ENCODE results near the gene FBXO38.

Gene FBXO38

DNA sequence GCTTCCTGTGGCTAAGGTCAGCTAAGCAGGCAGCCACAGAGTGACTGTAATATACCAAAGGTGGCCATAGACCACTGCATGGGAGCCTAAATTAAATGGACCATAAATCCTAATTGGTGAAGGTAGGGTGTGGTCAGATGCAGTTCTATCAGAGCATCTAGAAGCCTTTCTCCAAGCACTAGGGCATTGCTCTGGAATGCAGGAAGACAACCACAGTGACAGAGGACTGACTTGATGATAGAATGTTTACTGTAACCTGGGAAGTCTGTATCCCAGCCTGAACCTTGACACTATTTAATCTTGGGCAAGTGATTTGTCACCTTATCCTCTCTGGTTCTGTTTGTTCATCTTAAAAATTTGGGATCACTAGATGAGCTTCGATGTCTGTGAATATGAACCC, 2.3 kb downstream of the FBXO38 start:
- DNase-seq (ENCODE audit: low read depth in 2 of 2): no peak

DNA sequence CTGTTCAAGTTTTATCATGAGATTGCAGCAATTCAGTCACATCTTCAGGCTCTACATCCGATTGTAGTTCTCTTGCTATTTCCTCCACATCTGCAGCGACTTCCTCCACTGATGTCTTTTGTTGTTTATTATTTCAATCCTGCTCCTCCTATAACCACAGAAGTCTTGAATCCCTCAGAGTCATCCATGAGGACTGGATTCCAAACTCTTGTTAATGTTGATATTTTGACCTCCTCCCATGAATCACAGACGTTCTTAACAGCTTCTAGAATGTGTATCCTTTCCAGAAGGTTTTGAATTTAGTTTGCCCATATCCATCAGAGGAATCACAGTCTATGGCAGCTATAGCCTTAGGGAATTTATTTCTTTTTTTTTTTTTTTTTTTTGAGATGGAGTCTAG, 3.6 kb downstream of the FBXO38 start:
- peak; percentile 69 to 73 for DNase-seq (ENCODE audit: low read depth in 2 of 2)

DNA sequence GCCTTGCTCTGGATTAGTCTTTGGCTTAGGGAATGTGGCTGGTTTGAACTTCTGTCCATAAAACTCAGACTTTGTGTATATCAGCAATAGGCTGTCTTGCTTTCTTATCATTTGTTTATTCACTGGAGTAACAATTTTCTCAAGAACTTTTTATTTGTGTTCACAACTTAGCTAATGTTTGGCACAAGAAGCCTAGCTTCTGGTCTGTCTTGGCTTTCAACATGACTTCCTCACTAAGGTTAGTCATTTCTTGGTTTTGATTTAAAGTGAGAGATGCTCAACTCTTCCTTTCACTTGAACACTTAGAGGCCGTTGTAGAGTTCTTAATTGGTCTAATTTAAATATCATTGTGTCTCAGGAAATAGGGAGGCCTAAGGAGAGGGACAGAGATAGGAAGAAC, 4.9 kb downstream of the FBXO38 start:
- DNase-seq (ENCODE audit: low read depth in 2 of 2): no peak

DNA sequence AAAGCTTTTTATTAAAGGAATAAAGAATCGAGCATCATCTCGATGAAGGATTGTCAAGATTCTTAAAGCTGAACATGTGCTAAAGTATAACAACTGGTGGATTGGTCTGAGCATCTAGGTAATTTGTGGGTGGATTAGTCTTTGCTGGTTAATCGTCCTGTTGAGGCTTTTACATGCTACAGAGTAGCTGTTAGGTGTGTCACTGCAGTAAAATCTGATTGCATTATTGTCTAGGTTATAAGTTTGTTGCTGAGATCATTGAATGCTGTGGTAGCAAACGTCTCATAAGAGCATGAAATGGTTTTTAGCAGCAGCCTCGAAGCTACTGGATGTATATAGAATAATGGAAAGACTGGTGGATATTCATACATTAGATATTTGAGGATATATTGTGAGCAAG, 7.2 kb downstream of the FBXO38 start:
- DNase-seq (ENCODE audit: low read depth in 2 of 2): no peak

DNA sequence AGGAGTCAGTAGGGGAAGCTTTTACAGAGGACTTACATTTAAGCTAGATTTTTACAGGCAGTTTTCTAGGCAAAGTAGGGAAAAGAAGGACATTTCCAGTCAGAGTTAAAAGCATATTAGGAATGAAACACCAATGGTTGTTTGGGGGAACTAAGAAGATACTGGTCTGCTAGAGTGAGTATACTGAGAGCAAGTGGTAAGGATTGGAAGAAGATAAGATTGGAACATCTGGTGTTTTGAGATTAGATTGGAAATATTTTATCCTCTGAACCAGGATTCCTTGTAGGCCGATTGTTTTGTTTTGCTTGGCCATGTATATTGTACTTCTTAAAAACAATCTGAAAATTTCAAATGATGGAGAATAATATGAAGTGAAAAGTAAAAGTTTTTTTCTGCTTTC, 7.7 kb downstream of the FBXO38 start:
- no peak for DNase-seq (ENCODE audit: low read depth in 2 of 2)

DNA sequence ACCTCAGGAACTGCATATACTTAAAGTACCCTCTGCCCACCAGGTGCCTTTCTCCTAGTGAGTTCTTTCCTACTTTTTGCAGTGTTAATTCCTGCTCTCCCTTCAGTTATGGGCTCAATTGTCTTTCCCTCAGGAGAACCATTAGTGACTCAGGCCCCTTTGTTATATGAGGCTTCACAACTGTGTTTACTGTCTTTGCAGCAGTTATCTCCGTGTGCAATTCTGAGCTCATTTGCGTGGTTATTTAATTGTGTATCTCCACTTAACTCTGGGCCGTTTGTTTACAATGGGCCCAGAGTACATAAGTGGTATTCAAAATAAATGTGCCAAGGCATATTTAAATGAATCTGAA, 9.6 kb downstream of the FBXO38 start:
- no peak for DNase-seq (ENCODE audit: low read depth in 2 of 2)

DNA sequence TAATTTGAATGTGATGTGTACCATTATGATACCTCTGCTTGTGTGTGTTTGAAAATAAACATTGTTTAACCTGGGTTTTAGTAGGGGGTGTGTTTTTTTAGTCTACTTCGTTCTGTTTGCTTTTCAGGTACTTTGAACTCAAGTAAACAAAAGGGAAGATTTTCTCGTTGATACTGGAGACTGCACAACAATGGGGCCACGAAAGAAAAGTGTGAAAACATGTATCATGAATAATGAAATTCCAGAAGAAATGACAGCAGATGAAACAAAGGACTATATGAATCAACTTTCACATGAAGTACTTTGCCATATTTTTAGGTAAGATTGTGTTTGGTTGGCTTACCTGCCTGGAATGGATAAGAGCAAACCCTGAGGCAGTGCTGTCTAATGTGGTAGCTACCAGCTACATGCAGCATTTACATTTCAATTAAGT, 10.8 kb downstream of the FBXO38 start:
- no peak for DNase-seq (ENCODE audit: low read depth in 2 of 2)

DNA sequence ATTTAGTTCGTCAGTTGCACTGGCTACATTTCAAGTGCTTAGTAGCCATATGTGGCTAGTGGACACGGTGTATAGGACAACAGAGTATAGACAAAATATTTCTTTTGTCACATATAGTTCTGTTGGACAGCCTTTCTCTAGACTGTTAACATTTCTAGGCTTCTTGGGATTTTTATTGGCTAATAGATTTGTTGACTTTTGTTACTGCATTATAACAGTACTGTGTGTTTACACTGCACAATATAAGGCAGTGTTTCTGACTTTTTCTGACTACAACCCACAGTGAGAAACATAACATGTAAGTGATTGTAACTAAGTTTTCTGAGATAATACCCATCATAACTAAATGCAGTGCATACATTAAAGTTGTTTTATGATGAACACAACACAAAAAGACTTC, 11.3 kb downstream of the FBXO38 start:
- no peak for DNase-seq (ENCODE audit: low read depth in 2 of 2)

DNA sequence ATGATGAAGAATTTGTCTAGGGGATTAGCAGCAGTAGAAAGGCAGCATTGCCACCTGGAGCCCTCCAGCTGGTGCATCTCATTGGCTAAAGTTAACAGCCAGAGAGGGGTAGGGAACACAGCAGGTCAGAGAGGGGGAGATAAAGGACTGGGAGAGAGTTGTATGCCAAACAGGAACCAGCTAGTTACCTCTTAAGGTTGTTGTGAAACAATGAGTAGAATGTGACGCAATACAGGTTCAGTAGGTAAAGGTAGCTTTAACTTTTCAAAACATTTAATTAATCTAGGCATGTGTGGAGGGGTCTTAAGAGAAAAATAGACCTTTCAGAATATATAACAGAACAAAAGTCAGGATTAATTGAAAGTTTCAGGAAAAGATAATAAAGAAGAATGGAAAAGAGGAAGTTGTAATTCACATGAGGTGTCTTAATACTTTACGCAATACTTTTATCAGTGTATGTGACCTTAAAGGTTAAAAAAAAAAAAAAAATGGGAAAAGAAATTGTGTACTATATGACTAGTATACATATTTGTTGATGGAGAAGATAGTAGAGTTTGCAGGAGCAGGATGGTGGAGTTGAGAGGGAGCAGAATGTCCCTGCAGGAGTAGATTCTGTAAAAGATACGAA, 14.3 kb downstream of the FBXO38 start:
- DNase-seq (ENCODE audit: low read depth in 2 of 2): no peak

DNA sequence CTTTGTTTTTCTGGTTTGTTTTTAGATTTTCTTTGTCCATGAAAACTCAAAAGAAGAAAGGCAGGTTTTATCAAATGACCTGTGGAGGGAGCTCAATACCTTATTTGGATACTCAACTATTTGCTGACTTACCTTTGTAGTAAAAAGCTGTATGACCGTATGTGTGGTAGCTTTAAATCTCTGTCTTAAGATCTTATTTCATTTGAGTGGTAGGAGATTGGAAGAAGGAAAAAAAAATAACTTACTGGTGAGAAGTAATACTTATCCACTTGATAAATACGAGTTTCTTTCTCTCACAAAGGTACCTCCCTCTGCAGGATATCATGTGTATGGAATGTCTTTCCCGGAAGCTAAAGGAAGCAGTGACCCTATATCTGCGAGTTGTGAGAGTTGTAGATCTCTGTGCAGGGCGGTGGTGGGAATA, 15.0 kb downstream of the FBXO38 start:
- DNase-seq (ENCODE audit: low read depth in 2 of 2): no peak

DNA sequence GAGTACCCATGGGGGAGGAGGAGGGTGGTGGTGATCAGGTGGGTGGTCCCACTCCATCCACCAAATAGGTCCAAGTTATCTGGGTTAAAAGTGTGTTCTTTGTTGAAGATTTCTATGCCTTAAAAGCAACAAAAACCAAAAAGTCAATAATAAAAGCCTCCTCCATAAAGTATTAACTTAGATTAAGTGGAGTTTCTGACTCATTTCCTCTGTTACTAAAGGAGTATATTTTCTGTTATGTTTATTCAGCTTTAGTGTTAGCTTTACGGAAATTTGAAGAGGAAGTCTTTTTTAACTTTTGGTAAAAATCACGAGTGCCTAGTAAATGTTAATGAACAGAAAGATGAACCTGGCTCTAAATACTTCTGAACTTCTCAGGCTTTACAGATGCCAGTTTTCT, 17.8 kb downstream of the FBXO38 start:
- no peak for DNase-seq (ENCODE audit: low read depth in 2 of 2)

DNA sequence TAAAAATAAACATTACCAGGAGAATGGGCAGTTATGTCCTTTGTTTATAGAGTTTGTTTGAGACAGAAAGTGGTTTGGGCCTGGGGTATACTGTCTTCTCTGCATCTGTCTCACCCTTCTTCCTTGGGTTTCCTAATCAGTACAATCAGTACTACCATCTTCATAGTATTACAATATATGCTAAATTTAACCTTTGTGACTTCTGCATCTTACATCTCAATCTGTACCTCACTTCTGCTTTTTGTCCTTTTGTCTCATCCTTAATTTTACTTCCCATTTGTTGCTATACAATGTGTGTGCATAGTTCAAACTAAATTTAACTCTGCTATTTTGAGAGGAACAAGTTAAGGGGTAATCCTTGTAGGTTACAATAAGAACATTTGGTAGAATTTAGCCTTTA, 19.6 kb downstream of the FBXO38 start:
- DNase-seq (ENCODE audit: low read depth in 2 of 2): no peak

DNA sequence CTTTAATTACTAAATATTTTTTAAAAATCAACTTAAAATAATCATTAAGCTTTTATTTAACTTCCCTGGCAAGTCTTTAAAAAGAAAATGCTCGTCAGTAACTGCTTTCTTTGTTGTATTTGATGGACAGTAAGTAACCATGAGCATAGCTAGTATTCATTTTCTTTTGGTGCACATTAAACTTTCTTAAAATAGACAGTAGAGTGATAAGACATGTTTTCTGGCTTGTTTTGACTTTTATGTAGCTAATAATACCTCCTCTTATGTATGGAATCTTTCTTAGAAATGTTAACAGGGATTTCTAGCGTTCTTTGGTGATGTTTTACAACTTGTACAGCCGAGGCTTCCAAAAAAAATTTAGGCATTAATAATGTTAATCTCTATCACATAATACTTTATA, 22.6 kb downstream of the FBXO38 start:
- no peak for DNase-seq (ENCODE audit: low read depth in 2 of 2)

DNA sequence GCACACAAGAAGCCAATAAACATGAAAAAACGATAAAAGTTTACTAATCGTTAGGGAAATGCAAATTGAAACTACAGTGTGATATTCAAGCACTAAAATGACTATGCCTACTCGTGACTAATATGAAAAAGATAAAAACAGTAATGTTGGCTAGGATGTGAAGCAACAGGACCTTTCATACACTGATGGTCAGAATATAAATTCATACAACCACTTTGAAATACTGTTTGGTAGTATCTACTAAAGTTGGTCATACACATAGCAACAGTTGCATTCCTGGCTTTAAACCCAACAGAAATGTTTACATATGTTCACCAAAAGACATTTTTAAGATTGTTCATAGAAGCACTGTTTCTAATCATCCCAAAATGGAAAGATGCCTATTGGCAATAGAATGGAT, 24.3 kb downstream of the FBXO38 start:
- no peak for DNase-seq (ENCODE audit: low read depth in 2 of 2)

DNA sequence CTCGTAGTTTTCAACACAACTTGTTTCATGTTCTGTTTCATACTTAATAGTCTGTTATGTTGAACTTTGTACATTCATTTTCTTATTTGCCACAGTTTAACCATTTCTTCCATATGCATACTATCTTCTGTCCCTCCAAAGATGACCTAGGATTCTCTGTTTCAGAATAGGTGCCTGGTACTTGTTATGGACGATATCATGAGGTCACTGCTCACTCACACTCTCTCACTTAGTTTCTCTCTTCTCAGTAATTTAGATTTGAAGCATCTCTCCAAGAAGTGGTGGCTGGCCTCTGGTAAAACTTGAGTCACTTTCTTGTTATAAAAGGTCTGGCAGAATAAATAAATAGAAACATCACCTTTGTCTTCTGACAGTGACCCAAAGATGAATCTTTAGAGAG, 28.4 kb downstream of the FBXO38 start:
- no peak for DNase-seq (ENCODE audit: low read depth in 2 of 2)

DNA sequence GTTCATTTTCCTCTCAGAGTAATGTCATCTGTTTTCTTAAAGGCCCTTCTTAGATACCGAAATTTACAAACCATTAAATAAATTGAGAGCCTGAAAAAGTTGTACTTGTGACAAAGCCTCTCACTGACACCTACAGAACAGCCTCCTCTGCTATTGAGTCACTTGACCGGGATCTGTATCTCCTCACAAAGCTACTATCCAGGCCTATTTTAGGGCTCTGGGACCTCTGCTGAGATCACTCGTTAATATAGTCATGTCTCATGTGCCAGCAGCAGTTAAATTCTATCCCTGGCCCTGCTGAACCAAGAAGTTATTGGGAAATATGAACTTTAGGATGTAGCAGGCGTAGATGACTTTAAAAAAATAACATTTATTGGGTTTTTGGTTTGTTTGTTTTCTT, 31.1 kb downstream of the FBXO38 start:
- no peak for DNase-seq (ENCODE audit: low read depth in 2 of 2)

DNA sequence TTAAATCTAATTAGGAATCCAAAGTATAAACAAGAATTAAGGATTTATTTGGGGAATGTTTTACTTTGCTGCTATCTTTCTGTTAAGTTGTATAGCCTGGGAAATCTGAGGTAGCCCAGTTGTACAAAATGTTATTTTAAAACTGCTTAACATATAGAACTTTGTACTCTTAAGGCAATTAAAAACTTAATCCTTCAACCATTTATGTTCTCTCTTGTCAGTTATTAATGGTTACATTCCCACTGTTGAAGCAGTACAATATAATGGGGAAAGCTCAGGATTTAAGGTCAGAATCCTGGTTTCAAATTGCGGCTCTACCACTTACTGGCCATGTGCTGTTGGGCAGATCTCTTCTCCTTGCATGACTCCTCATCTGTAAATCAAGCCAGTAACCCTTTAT, 32.7 kb downstream of the FBXO38 start:
- DNase-seq (ENCODE audit: low read depth in 2 of 2): no peak

DNA sequence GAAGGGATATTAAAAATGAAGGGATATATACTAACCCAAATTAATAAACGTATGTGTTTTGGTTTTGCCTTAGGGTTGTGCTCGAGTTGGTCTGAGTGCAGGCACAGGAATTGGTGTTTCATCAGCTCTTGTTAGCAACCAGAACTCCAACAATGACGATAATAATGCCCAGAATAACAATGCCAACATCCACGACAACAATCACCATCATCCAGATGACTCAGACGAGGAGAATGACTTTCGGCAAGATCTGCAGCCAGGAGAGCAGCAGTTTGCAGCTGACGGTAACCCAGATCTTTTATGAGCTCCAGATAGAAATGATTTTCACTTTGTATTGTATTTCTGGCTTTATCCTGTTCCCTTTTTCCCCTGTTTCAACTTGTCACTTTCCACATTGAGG, 33.2 kb downstream of the FBXO38 start:
- no peak for DNase-seq (ENCODE audit: low read depth in 2 of 2)

DNA sequence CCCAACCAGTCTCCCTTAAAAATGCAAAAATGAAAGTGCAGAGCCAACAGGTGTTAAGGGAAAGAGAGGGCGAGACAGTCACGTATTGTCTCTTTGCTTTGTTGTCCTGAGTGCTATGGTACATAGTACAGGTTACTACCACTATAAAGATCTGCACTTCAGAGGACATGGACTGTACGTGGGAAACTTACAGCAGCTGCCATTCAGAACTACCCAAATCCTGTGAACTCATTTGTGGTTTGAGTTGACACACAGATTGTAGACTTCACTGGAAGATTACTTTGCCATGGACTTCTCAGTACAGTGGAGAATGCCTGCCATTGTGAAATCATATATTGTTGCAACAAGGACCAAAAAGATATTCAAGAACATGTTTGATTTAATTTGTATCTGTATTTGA, 34.8 kb downstream of the FBXO38 start:
- no peak for DNase-seq (ENCODE audit: low read depth in 2 of 2)

DNA sequence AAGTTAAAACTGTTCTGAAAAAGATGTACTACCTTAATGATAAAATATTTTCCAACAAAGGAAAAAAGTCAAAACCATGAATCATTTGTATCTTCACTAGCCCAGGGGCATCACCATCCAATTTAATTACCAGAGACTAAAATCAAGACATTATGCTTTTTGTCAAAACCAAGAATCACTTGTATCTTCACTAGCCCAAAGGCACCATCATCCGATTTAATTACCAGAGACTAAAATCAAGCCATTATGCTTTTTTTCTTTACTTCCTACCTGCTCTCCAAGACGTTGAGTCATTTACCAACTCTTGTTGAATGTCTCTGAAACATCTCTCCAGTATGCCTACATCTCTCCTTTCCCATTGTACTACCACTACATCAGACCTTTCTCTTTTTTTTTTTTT, 37.9 kb downstream of the FBXO38 start:
- DNase-seq (ENCODE audit: low read depth in 2 of 2): no peak

DNA sequence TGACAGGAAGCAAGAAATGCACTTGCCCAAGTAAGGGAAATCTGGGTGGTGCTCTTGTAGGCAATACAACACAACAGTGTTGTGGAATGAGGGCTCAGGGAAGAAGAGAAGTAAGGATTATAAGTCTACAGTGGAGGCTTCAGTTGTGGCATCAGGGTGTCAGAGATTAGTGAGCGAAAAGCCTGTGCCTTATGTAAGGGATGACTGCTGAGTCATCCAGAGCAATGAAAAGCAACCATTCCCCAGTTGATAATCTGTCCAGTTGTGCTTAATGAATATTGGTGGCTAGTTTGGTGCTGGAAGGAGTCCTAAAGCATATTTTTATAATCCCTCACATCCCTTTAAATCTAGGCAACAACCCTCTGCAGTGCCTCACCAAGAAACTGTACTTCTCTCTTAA, 42.0 kb downstream of the FBXO38 start:
- no peak for DNase-seq (ENCODE audit: low read depth in 2 of 2)

DNA sequence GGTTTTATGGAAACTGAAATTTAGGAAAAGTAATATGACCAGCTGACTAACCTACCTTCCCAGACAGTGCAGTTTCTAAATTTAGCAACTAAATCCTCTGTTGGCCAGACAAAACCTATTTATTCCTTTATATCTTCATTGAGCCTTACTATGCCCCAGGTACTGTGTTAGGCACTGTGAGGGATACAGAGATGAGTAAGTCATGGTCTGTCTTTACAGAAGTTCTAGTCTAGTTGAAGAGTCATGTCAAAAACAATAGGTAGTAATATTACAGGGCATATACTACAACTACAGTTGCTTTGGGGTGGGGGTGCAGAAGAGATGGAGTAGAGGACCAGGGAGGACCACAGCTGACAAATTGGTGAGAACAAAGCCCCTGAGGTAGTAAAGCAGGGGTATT, 42.8 kb downstream of the FBXO38 start:
- DNase-seq (ENCODE audit: low read depth in 2 of 2): no peak

DNA sequence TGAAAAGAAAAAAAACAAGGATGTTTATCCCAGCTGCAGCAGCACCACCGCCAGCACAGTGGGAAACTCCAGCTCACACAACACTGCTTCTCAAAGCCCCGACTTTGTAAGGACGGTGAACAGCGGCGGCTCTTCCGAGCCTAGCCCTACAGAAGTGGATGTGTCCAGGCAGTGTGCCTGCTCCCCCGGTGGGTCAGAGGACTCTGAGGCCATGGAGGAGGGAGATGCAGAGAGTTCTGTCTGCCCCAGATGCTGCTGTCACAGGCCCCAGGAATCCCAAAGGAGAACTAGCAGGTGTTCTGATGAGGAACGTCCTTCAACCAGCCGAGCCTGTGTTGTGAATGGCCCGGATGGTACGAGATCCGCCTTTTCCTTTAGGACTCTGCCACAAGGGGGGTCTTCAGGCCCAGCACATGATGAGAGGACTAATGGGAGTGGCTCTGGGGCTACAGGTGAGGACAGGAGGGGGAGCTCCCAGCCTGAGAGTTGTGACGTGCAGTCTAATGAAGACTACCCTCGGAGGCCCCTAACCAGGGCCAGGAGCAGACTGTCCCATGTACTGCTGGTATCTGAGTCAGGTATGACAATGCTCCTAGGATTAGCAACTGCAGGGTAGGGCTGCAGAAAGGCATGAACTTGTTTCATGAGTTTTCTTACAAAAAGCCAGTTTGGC, 43.7 kb downstream of the FBXO38 start:
- no peak for DNase-seq (ENCODE audit: low read depth in 2 of 2)

DNA sequence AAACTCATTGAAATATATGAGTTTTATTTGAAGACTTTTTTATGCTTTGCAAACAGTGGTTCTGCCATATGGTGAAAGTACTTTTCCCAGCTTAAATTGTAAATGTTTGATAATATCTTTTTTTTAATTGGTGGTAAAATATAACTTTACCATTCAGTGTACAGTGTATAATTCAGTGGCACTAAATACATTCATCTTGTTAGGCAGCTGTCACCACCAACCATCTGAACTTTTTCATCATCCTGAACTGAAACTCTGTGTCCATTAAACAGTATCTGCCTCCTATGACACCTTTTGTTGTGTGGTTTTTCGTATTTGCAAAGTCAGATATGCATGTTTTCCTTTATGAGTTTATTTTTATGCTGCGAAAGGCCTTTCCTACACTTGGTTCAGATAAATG, 45.1 kb downstream of the FBXO38 start:
- no peak for DNase-seq (ENCODE audit: low read depth in 2 of 2)

Measured in fibroblast of skin of left quadriceps (primary cell).